Fibroblast of skin of right quadriceps (primary cell): ENCODE data around the gene NARS2.

Source experiments
- DNase-seq: peaks from one replicate; pipeline ENCODE4 v3.0.0-alpha.2; 2013

The NARS2 gene

GRCh38 chr11:78428266-78428636 is 146.4 kb downstream of the NARS2 start:
- no peak for DNase-seq

GRCh38 chr11:78427615-78428265 is 146.9 kb downstream of the NARS2 start:
- no peak for DNase-seq

DNA sequence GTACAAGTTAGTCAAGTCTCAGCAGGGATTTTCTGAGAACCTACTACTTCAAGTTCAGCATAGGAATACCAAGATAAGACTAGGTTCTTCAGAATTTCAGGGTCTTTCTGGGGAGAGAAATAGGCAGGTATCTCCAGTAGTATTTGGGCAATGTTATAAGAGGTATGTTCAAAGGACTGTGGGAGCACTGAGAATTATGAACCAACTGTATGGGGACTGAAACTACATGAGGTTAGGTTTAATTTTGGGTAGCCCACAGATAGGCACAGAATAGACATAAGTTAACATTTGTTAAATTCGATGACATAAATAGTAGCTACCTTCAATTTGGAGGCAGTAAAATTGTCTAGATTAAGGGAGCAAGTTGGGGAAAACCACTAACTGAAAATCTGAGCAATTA is 147.8 kb downstream of the NARS2 start:
- no peak for DNase-seq

- no peak for DNase-seq
Measured at GRCh38 chr11:78425399-78426070, 149.1 kb downstream of the NARS2 start.

DNA sequence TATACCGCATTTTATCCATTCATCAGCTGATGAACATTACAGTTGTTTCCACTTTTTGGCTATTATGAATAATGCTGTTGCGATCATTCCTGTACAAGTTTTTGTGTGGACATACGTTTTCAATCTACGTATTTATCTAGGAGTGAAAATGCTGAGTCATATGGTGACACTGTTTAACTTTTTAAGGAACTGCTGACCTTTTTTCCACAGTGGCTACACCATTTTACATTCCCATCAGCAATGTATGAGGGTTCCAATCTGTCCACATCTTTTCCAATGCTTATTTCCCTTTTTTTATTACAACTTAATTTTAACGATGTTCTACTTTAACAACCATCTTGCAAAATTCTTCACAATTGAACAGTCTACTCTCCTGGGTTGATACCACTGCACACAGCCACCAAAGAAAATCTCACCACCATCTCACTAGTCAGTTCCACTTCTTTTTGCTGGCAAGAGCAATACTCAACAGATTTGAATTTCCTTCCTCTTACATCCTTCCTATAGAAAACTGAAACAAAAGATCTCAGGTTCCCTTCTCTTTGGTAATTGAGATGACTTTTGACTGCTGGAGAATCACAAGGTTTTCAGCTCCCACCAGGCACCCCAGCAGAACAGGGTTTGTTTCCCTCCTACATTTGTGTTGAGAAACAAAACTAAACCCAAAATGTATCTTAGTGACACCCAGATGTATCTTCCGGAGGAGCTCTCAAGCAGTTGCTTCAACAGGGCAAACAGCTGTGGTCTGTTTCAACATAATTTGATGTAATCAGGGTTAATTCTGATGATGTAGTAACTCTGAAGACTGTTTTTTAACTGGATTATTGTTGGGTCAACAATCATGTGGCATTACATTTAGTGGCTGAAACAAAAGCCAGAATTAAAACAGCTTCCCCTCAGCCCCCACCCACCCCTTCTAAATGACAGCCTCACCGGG is 150.1 kb downstream of the NARS2 start:
- DNase-seq = peak; percentile 40

DNA sequence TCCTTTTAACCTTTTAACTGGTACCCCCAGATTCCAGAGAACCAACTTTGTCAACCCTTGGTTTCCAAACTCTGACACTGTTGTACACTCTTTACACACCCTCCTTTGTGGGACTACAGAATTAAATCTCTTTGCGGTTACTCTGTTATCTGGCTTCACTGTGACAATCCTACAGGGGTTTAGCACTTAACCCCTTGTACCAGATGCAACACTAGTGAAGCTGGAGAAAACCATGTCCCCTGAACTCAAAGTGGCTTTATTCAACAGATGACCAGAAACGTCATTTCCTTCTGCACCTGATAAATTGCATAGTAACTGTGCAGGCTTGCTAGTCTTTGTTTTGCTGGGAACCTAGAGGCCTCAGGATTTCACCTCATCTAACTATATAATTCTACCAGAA is 151.4 kb downstream of the NARS2 start:
- DNase-seq = no peak

DNA sequence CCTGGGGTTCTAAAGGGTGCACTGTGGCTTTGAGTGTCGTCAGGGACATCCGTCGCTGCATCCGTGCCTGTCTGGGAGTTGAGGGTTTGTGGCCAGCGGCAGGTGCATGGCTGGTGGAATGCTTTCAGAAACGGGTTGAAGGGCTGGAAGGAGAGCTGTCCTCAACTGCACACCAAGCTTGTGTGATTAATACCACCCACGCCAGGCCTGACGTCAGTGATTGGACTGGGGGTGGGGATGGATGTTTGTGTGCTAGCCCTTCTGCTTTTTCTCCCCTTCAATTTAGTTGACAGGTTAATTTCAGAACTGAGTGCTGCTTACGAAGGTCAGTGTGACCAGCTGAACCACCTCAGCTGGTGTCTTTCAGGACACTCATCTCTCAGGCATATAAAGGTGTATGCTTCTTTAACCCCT is 153.9 kb downstream of the NARS2 start:
- peak; percentile 89 for DNase-seq

- DNase-seq = peak; percentile 96
Measured at GRCh38 chr11:78420255-78420764, 154.4 kb downstream of the NARS2 start.

- peak; percentile 97 for DNase-seq
Measured at GRCh38 chr11:78419327-78419726, 155.3 kb downstream of the NARS2 start.

- DNase-seq = no peak
Measured at GRCh38 chr11:78418584-78419211, 156.0 kb downstream of the NARS2 start.

DNA sequence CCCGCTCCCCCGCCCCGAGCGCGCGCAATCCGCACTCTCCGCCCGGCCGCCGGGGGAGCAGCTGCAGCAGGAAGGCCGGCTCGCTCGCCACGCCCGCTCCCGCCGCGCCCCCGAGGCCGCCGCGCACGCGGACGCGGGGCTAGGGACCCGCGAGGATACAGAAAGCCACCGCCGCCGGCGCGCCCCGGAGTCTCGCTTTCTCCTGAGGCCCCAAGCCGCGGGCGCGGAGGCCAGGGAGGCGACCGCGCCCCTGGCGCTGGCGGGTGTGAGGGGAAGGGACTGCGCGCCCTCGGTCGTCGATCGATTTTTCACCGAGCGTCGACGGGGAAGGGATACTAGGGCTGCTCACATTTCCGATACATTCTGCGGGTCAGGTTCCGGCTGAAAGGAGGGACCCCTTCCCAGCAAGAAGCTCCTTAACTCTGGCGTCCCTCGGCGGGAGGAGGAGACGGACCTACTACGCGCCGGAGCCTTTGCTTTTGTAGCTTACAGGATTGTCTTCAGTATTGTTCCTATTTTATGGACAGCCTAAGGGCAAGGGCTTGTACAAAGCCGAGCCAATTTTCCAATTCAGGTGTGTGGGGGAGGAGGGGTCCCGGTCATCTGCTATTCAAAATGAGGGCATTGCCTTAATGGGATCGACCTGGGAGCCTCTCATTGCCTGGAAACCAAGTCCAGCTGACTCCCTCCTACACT is 156.6 kb downstream of the NARS2 start:
- peak; percentile 83 for DNase-seq

- no peak for DNase-seq
Measured at GRCh38 chr11:78417175-78417887, 157.3 kb downstream of the NARS2 start, which contains the start of gene GAB2. Gene GAB2 (minus strand): TSS chr11:78417820. CDS start chr11:78417720, 100 bp downstream.

DNA sequence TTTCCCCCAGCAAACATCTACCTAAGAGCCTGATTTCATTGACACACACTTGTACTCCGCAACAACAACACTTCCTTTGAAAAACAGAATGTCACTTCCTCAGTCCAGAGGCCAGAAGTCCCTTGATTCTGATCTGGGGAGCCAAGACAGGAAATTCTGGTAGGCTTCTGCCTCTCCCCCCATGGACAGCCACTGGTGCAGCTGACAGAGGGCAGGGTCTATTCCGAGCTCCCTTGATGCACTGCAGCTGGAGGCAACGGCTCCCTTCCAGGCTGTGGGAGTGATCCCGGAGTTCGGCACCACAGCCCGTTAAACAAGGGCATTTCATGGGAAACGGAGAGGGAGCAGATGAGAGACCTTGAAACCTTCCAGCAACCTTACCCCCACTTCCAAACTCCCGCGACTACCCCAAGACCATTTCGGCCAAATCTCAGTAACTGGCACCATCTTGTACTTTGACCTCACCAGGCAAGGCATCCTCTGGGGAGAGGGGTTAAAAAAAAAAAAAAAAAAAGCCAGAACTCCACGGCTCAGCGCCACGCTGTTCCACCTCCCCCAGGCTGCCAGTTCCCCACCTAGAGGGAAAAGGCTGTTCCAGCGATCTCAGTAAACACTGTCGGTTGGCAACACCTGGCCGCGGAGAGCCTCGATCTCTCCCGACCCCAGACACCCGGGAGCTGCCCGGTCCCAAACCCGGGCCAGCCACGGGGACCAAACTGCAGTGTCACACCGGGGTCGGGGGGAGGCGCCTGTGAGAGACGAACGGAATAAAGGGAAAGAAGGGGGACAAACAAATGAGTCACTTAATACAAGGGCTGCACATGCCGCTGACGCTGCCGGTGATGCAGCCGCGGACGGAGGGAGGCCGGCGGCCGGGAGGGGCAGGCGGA is 158.1 kb downstream of the NARS2 start:
- peak; percentile 84 for DNase-seq

- no peak for DNase-seq
Measured at GRCh38 chr11:78415338-78415737, 159.3 kb downstream of the NARS2 start.

DNA sequence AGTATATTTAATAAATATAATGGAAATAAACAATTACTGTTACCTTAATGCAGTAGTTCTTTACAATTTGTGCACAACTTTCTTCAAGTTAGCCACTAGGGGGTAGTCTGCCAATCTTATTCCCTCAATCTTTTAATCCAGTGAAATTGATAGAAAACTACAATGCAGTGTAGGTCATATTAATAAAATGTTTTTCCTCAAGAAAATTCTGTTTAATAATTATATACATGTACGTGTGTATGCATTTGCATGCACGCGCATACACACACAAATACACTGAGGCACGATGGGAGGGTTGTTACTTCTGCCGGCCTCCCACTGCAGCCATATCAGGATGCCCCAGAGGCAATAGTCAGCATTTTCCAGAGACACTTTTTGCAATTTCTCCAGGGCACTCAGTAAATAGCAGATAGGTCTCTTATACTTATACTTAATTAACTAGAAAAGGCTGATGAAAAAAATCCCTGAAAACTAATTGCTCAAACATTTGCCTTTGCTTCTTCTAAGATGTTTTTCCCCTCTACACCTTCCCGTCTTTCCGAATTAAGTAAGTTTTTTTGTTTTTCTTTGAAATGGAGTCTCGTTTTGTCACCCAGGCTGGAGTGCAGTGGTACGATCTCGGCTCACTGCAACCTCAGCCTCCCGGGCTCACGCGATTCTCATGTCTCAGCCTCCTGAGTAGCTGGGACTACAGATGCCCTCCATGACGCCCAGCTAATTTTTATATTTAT is 160.2 kb downstream of the NARS2 start:
- no peak for DNase-seq

- no peak for DNase-seq
Measured at GRCh38 chr11:78408619-78409018, 166.0 kb downstream of the NARS2 start.

DNA sequence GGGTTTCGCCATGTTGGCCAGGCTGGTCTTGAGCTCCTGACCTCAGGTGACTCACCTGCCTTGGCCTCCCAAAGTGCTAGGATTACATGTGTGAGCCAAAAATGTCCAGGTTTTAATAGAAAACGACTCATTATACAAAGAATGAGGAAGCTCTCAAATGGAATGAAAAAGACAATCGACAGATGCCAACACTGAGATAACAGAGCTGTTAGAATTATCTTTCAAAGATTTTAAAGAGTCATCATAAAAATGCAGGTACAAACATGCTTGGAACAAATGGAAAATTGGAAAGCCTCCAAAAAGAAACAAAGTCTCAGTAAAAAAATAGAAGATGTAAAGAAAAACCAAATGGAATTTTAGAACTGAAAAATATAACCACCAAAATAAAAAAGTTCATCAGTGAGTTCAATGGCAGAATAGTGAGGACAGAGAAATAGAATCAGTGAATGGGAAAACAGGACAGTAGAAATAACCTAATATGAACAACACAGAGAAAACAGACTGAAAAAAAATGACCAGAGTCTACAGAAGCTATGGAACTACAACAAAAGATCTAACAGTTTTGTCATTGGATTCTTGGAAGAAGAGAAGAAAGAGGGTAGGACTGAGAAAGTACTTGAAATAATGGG is 168.0 kb downstream of the NARS2 start:
- DNase-seq = no peak

DNA sequence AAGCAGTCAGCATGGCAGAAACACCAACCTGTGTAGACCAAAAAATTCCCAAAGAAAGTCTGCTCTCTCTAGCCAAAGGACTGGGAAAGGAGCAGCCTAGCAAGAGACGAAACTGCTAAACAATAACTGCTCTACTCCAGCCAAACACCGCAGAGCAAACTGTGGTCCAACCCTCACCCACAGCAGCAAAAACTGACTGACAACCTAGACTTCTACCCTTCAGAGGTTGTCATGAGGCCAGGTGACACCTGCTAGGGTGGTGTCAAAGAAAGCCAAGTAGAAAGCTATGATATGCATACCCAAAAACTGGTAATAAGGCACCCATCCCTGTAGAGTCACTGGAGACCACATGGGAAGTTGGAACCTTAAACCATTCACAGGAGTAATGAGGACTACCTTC is 168.9 kb downstream of the NARS2 start:
- no peak for DNase-seq

GRCh38 chr11:78403781-78404180 is 170.9 kb downstream of the NARS2 start:
- DNase-seq = peak; percentile 61
